Thoracic aorta (tissue), 2 donors: Measurements from ENCODE around the gene NAPA. TPM values are rescaled to one million over a fixed set of nuclear protein-coding genes. Genes with fewer than 3 reads are reported as not detected.

ENCODE experiments used
- ATAC-seq: fragments of 150-250 bp; one replicate; pipeline ENCODE4 v1.8.0; 2017; ENCODE audit warnings: low read depth; ENCODE audit not compliant: insufficient number of reproducible peaks, low FRiP score
- DNase-seq: peaks from one replicate; pipeline ENCODE4 v3.0.0-alpha.2; 2020; ENCODE audit warnings: low spot score
- H3K27ac ChIP-seq, 2 donors: fragments of 200-600 bp; sonication (generic); 1 replicate in 1 of 2; 2 replicates in 1 of 2; pipeline ENCODE4 v1.5.1; 2016; ENCODE audit warnings: mild to moderate bottlenecking in 2 of 2, moderate library complexity in 2 of 2
- H3K27me3 ChIP-seq: fragments of 200-600 bp; sonication (generic); replicated peaks from 2 replicates; pipeline ENCODE4 v1.6.0; 2016; ENCODE audit warnings: mild to moderate bottlenecking; ENCODE audit not compliant: insufficient read depth
- H3K36me3 ChIP-seq: fragments of 200-600 bp; sonication (generic); one replicate; pipeline ENCODE4 v1.5.1; 2016
- H3K4me1 ChIP-seq, 2 donors: fragments of 200-600 bp; sonication (generic); 1 replicate in 1 of 2; 2 replicates in 1 of 2; pipeline versions ENCODE4 v1.5.1 to v1.6.0; 2016; ENCODE audit warnings: low read depth in 2 of 2, mild to moderate bottlenecking in 1 of 2; ENCODE audit not compliant: control insufficient read depth in 1 of 2
- H3K4me3 ChIP-seq: fragments of 200-600 bp; sonication (generic); 2 replicates; pipeline ENCODE4 v1.5.1; 2016; ENCODE audit warnings: mild to moderate bottlenecking
- H3K9me3 ChIP-seq: fragments of 200-600 bp; sonication (generic); 2 replicates; pipeline ENCODE4 v1.5.1; 2016
- total RNA-seq, 2 donors: library from RNA; depleted of rRNA; stranded (reverse); fragments of >200 nt; gene quantifications; one replicate each; pipeline versions ENCODE4 v1.1.0 to v1.2.3, GENCODE V29; 2016
- TF ChIP-seq, protein P1 (sequence below): fragments of 200-600 bp; sonication (generic); IDR thresholded peaks from one replicate; pipeline ENCODE4 v1.5.1; 2019; ENCODE audit warnings: antibody characterized with exemption

The NAPA gene
- total RNA-seq, 2 donors from 2014 or later, result 107 to 147 TPM

DNA sequence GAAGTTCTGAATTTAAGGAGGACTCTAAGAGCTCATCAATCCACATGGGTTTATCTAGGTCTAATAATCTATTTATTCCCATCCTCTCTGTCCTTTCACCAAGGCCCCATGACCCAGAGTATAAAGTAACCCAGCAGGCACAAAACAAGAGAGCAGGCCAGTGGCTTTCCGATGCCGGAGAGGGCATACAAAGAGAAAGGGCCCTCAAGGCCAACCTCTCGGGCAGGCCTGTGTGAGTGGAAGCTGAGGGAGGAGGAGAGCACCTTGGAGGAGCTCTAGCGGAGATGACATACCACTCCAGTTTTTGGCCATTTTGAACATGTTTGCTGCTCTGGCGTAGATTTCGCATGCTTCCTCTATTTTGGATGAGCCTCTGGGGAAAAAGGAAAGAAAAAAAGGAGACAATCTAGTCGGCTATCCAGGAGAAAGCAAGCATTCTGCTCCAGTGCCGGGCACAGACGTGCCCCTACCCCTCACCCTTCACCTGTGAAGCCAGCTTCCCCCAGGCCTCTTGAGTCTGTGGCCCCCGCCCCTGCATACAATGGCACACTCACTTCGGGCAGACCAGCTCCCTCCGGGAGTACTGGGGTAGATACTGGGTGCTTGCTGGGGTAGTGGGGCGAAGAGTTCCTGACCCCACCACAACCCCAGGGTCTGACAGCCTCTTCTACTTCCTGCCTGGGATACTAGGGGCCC is 11.6 kb downstream of the NAPA start:
- Histone ChIP-seq H3K4me1 (peaks cover 11 to 16% of the 10 kb centered on the region in 2 donors), H3K36me3 (peaks cover 46% of the 10 kb centered on the region), H3K9me3 (no peaks in the 10 kb centered on the region), H3K27me3 (no peaks in the 10 kb centered on the region), H3K27ac (no peak overlapping the region), H3K4me3 (no peak overlapping the region)
- TF ChIP-seq, protein P1, sequence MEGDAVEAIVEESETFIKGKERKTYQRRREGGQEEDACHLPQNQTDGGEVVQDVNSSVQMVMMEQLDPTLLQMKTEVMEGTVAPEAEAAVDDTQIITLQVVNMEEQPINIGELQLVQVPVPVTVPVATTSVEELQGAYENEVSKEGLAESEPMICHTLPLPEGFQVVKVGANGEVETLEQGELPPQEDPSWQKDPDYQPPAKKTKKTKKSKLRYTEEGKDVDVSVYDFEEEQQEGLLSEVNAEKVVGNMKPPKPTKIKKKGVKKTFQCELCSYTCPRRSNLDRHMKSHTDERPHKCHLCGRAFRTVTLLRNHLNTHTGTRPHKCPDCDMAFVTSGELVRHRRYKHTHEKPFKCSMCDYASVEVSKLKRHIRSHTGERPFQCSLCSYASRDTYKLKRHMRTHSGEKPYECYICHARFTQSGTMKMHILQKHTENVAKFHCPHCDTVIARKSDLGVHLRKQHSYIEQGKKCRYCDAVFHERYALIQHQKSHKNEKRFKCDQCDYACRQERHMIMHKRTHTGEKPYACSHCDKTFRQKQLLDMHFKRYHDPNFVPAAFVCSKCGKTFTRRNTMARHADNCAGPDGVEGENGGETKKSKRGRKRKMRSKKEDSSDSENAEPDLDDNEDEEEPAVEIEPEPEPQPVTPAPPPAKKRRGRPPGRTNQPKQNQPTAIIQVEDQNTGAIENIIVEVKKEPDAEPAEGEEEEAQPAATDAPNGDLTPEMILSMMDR, result no peak
- DNase-seq (no peak), ATAC-seq (no peak)

DNA sequence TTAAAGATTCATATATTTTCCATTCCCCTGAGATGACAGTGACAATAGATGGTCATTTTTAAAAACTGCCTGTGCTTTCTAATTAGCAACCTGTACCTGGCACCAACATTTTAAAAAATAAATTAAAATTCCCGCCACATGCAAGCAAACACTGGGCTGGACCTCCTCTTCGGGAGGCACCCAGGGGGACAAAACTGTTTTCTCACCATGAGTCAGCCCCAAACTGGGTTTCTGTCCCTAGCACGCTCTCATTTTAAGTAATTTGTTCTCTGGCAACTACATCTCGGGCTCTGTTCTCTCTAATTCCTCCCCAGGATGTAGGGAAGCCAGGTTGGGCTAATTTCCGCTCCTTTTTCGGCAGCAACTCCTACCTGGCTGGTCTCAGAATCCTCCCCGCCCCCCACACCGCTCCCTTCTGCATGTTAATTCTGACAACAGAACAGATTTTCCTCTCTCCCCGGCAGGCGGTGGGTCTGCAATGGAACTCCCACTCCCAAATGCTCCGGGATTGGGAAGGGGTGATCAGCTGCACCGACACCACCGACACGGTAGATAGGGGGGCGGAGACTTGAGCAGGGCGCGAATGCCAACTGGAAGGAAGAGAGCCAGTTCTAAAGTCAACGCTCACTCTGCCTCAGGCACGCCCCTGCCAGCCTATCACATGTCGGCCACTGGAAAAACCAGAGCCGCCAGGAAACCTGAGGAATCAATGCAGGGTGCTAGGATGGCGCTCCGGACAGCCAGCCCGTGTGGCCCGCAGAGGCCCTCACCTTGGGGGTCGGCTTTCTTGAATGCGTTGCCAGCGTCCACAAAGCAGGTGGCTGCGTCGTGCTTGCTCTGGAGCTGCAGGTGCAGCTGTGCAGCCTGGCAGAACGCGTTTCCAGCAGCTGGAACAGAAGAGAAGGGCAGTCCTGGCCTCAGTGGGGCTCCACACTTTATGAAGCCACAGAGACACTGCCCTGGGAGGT is 14.7 kb downstream of the NAPA start:
- Histone ChIP-seq H3K27me3 (no peaks in the 10 kb centered on the region), H3K36me3 (peaks cover 71% of the 10 kb centered on the region), H3K27ac (no peak overlapping the region), H3K9me3 (no peaks in the 10 kb centered on the region), H3K4me3 (no peak overlapping the region), H3K4me1 (no peaks in the 10 kb centered on the region)
- TF ChIP-seq, protein P1, result no peak
- ATAC-seq (no peak), DNase-seq (no peak)

DNA sequence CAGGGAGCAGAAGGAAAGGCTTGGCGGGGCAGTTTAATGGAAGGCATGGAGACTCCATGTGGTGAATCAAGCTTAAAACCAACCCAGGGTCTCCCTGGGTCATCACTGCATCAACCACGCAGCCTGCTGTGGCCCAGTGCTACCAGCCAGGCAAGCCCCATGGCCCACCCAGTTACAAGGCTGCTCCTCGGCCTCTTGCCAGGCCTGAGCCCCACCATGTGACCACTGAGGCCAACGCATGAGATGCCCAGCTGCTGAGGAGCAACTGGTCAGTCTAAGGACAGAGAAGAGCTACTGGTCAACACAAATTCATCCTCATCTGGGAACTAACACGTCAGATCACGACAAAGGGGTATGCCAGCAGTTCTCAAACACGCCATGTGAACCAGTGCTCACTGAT is 15.5 kb downstream of the NAPA start:
- Histone ChIP-seq H3K4me1 (no peaks in the 10 kb centered on the region), H3K36me3 (peaks cover 71% of the 10 kb centered on the region), H3K27ac (no peak overlapping the region), H3K27me3 (no peaks in the 10 kb centered on the region), H3K4me3 (no peak overlapping the region), H3K9me3 (no peaks in the 10 kb centered on the region)
- ATAC-seq (no peak), DNase-seq (no peak)
- TF ChIP-seq, protein P1, result no peak

DNA sequence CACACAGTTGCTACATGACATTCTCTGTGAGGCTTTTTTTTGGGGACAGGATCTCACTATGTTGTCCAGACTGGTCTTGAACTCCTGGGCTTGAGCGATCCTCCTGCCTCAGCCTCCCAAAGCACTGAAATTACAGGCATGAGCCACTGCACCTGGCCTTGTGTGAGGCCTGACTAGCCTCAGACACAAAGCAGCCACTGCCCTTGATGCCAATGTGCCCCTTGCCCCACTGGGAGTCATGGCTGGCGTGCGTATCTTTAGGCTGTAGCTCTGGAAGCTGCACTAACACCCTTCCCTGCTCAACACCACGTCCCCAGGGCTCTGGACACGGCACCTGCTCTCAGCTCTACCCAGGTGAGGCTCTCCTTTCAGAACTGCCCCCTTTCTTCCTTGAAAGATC is 16.3 kb downstream of the NAPA start:
- H3K36me3 ChIP-seq, result peaks cover 69% of the 10 kb centered on the region
- H3K9me3 ChIP-seq, result no peaks in the 10 kb centered on the region
- H3K27ac ChIP-seq, result no peak overlapping the region
- TF ChIP-seq, protein P1, result no peak
- no peaks in the 10 kb centered on the region for H3K27me3 ChIP-seq
- DNase-seq (no peak), ATAC-seq (no peak)
- no peaks in the 10 kb centered on the region for H3K4me1 ChIP-seq
- H3K4me3 ChIP-seq, result no peak overlapping the region

DNA sequence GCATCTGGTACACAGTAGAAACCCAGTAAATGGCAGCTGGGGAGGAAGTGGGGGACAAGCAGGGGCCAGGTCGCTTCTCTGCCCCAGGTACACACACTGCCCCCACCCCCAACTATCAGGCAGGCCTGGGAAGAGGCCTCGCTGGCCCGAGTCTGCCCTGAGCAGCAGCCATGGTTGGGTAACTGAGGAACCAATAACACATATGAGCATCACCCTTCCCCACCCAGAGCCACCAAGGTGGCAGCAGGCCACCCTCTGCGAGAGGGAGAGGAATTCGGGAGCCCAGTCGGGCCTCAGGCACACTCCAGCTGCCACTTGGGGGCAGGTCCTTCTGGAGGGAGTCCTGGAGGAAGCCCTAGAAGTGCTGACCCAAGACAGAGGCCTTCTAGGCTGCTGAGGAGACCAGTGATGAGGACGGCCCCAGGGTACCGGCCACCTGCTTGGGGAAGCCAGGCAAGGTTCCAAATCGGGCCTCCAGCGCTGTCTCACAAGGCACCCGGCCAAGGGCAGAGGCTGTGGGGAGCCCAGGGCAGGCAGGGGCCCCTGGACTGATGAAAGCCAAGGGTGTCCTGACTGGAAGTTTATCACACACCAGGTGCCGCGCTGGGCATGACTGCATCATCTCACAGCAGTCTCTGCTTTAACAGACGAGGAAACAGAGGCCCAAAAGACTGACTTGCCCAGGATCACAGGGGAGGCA is 16.9 kb downstream of the NAPA start:
- ATAC-seq (no peak), DNase-seq (no peak)
- Histone ChIP-seq H3K9me3 (no peaks in the 10 kb centered on the region), H3K27me3 (no peaks in the 10 kb centered on the region), H3K27ac (no peak overlapping the region), H3K4me3 (no peak overlapping the region), H3K4me1 (no peaks in the 10 kb centered on the region), H3K36me3 (peaks cover 67% of the 10 kb centered on the region)
- TF ChIP-seq, protein P1, result no peak
